ENCODE results near the gene NBEA.

The NBEA gene

DNA sequence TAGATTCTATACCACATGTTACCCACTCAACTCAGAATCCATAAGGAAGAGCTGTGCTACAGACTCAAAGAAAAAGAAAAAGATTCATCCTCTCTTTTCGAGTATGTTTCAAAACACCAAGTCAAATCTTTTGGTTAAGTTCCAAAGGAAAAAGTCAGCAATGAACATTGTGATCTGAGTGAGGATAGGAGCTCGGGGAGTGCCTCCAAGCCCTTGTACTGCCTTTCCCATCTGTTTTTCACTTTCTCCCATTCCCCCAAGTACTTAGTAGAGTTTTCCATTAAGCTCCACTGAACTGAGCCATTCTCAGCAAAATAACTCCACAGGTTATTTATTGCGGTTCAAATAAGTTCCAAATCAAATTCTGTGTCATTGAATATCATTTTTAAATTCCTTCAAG is 582.1 kb downstream of the NBEA start:
- TF ChIP-seq, protein P1, sequence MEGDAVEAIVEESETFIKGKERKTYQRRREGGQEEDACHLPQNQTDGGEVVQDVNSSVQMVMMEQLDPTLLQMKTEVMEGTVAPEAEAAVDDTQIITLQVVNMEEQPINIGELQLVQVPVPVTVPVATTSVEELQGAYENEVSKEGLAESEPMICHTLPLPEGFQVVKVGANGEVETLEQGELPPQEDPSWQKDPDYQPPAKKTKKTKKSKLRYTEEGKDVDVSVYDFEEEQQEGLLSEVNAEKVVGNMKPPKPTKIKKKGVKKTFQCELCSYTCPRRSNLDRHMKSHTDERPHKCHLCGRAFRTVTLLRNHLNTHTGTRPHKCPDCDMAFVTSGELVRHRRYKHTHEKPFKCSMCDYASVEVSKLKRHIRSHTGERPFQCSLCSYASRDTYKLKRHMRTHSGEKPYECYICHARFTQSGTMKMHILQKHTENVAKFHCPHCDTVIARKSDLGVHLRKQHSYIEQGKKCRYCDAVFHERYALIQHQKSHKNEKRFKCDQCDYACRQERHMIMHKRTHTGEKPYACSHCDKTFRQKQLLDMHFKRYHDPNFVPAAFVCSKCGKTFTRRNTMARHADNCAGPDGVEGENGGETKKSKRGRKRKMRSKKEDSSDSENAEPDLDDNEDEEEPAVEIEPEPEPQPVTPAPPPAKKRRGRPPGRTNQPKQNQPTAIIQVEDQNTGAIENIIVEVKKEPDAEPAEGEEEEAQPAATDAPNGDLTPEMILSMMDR (IDR thresholded peaks at IDR 0.05; ENCODE audit: control insufficient read depth, insufficient read depth, low read depth, low read length, missing control alignments): no peak
- no peak overlapping the region for H3K4me3 ChIP-seq (ENCODE audit: control insufficient read depth, low read depth, low read length)
- no peak for DNase-seq (ENCODE audit: low read depth)

DNA sequence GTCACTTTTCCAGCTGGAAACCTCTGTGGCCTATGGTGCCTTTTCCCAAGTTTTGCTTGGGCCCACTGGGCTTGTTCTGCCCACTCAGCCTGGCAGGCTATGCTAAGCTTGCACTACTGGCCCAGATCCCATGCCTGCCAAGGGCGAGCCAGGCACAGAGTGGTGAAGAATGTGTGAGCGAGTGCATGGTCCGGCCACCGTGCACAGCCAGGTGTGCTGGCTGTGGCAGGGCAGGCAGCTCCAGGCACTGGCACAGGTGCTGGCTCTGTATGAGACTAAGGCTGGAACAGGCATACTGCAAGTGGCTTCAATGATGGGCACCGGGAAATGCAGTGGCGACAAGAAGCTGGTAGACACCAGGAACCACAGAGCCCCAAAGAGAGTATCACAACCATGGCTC is 584.5 kb downstream of the NBEA start:
- DNase-seq (ENCODE audit: low read depth): no peak
- TF ChIP-seq, protein P1 (IDR thresholded peaks at IDR 0.05; ENCODE audit: control insufficient read depth, insufficient read depth, low read depth, low read length, missing control alignments): no peak
- H3K4me3 ChIP-seq (ENCODE audit: control insufficient read depth, low read depth, low read length): no peak overlapping the region

DNA sequence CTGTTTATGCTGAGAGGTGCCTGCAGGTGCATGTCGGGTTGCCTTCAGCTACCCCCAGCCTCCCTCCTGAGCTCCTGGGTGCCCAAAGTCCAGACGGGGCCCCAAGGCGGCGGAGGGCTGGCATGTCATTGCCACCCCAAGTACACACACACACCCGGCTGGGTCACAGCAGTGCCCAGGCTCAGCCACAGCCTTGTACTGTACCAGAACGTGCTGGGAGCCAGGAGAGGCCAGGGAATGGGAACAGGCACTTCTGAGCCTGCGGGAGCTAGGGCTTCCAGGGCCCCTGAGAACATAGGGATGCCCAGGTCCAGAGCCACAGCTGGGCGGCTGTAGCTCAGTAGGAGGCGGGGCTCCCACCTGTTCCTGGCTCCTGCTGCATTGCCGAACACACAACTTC is 585.4 kb downstream of the NBEA start:
- no peak overlapping the region for H3K4me3 ChIP-seq (ENCODE audit: control insufficient read depth, low read depth, low read length)
- no peak for DNase-seq (ENCODE audit: low read depth)
- TF ChIP-seq, protein P1 (IDR thresholded peaks at IDR 0.05; ENCODE audit: control insufficient read depth, insufficient read depth, low read depth, low read length, missing control alignments): no peak

DNA sequence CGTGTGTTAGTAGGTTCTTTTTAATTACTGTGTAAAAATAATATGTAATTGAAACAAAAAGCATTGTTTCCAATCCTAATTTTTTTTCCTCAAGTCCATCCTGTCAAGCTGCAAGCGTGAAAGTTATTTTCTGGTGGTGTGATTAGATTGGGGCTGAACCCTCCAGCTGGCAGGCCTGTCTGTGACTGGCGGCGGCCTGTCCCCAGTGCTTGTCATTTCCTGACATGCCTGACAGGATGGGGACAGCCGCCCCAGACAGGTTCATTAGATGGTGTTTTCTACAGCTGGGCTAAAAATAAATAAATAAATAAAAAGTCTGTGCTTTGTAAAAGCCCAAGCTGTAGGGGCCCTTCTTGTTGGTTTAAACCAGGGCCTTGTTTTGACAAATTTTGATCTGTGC is 588.1 kb downstream of the NBEA start:
- H3K4me3 ChIP-seq (ENCODE audit: control insufficient read depth, low read depth, low read length): no peak overlapping the region
- TF ChIP-seq, protein P1 (IDR thresholded peaks at IDR 0.05; ENCODE audit: control insufficient read depth, insufficient read depth, low read depth, low read length, missing control alignments): no peak
- no peak for DNase-seq (ENCODE audit: low read depth)

DNA sequence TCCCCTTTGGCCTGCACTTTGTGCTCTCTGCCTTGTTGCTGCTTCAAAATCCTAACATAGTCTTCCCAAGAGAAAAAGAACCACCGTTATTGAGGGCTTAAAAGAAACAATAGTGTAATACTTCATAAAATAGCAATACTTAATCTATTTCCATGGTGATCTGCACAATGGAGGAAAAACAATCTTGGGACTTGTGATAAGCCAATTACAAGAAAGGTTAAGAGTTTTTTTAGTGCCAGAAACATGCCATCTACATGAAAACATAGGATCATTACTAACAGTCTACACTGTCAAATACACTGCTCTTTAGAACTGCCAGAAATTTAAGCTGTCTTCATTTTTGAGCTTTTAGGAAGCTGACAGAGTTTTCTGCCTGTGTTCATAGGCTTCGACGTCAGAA is 588.5 kb downstream of the NBEA start:
- DNase-seq (ENCODE audit: low read depth): no peak
- TF ChIP-seq, protein P1 (IDR thresholded peaks at IDR 0.05; ENCODE audit: control insufficient read depth, insufficient read depth, low read depth, low read length, missing control alignments): no peak
- no peak overlapping the region for H3K4me3 ChIP-seq (ENCODE audit: control insufficient read depth, low read depth, low read length)

DNA sequence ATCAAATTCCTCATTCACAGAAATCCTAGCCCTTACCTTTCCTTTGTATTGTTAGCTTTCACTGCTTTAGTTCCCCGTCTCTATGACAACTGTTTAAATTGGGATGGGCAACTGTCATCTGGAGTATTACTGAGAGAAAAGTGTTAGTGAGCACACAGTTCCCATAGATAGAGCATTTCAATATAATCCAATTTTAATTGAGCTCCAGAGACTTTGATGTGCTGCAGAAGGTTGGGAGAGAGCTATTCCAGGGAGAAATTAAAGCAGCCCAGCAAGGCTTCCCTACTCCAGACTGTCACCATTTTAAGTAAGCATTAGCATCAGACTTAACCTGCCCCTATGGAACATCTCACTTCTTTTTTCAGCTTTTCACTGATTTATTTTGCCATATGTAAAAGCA is 589.5 kb downstream of the NBEA start:
- no peak overlapping the region for H3K4me3 ChIP-seq (ENCODE audit: control insufficient read depth, low read depth, low read length)
- DNase-seq (ENCODE audit: low read depth): no peak
- TF ChIP-seq, protein P1 (IDR thresholded peaks at IDR 0.05; ENCODE audit: control insufficient read depth, insufficient read depth, low read depth, low read length, missing control alignments): no peak

DNA sequence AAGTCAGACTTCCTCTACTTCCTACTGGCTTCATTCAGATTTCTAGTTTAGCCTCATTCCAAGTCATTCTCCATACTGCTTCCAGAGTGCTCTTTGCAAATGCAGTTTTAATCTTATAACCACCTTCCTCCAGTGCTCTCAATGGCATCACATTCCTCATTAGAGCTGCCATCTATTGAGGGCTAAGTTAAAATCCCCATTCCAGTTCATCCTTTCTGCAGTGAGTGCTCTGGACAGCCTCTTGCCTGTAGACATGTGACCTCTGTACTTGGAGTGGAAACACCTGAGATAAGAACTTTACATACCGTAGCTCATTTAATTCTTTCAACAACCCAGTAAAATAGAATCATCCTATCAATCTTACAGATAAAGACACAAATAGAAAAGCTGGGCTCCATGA is 592.3 kb downstream of the NBEA start:
- H3K4me3 ChIP-seq (ENCODE audit: control insufficient read depth, low read depth, low read length): no peak overlapping the region
- DNase-seq (ENCODE audit: low read depth): no peak
- TF ChIP-seq, protein P1 (IDR thresholded peaks at IDR 0.05; ENCODE audit: control insufficient read depth, insufficient read depth, low read depth, low read length, missing control alignments): no peak

Measured in AG09309 (cell line).